Endothelial cell (in vitro differentiated cells): ENCODE measurements around the gene RIMBP2. TPM values are rescaled to one million over a fixed set of nuclear protein-coding genes. Genes with fewer than 3 reads are reported as not detected.
"Not testable (repeated sequence)": the region's sequence is repeated elsewhere in the genome, so short reads cannot be mapped to it uniquely, and the experiment has no call there.

Experiments used
- DNase-seq: peaks from one replicate; pipeline ENCODE4 v3.0.0; 2021; ENCODE audit warnings: low spot score
- H3K27ac Mint-ChIP-seq: one replicate; pipeline ENCODE4 v1.8.0; 2021; ENCODE audit warnings: mixed read lengths, inconsistent platforms; ENCODE audit not compliant: unreplicated experiment
- H3K27me3 Mint-ChIP-seq: one replicate; pipeline ENCODE4 v1.8.0; 2021; ENCODE audit warnings: mild to moderate bottlenecking, moderate library complexity, mixed read lengths, inconsistent platforms; ENCODE audit not compliant: unreplicated experiment
- H3K36me3 Mint-ChIP-seq: one replicate; pipeline ENCODE4 v1.8.0; 2021; ENCODE audit warnings: mild to moderate bottlenecking, low read depth, mixed read lengths, inconsistent platforms; ENCODE audit not compliant: unreplicated experiment
- H3K4me1 Mint-ChIP-seq: one replicate; pipeline ENCODE4 v1.8.0; 2021; ENCODE audit warnings: mild to moderate bottlenecking, mixed read lengths, inconsistent platforms; ENCODE audit not compliant: unreplicated experiment
- H3K4me3 Mint-ChIP-seq: one replicate; pipeline ENCODE4 v1.8.0; 2021; ENCODE audit warnings: mild to moderate bottlenecking, mixed read lengths, inconsistent platforms; ENCODE audit not compliant: unreplicated experiment
- H3K9me3 Mint-ChIP-seq: one replicate; pipeline ENCODE4 v1.8.0; 2021; ENCODE audit warnings: mixed read lengths, inconsistent platforms; ENCODE audit not compliant: unreplicated experiment
- CTCF ChIP-seq: fragments of 200-600 bp; sonication (generic); IDR thresholded peaks from one replicate; pipeline ENCODE4 v1.5.0; 2021; ENCODE audit warnings: antibody characterized with exemption; ENCODE audit not compliant: unreplicated experiment
- total RNA-seq: library from RNA; stranded (reverse); fragmentation: NEBNext Ultra II Directional; extraction: Animal tissue kit (Norgen Biotek cat#: 25700); gene quantifications from one replicate; pipeline ENCODE4 v1.2.1, GENCODE V29; 2021; ENCODE audit not compliant: unreplicated experiment

The RIMBP2 gene
- total RNA-seq, 1 donor from 2014 or later = 1.4 TPM

DNA sequence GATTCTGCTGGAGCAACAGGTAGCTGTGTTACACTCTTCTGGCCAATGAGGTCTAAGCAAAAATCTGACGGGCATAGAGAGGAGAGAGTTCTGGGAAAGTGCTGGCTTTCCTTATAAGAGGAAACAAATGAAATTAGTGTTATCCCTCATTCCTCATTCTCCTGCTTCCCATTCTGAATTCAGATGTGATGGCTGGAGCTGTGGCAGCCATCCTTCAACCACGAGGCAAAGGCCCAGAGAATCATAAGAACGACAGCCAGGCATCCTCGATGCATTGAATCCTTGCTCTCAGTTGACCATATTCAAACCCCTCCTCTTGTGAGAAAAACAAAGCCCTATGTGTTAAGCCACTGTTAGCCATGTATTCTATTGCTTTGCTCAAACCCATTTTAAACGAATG is 27.5 kb upstream of the RIMBP2 start:
- H3K9me3 Mint-ChIP-seq = peaks cover 20% of the 10 kb centered on the region
- TF ChIP-seq CTCF = no peak
- no peaks in the 10 kb centered on the region for H3K27me3 Mint-ChIP-seq
- H3K4me1 Mint-ChIP-seq = peaks cover 3% of the 10 kb centered on the region
- no peak for DNase-seq
- no peaks in the 10 kb centered on the region for H3K36me3 Mint-ChIP-seq
- no peak overlapping the region for H3K4me3 Mint-ChIP-seq
- H3K27ac Mint-ChIP-seq = no peak overlapping the region

GRCh38 chr12:130743176-130743575 is 27.1 kb upstream of the RIMBP2 start:
- Mint-ChIP-seq H3K4me3 (no peak overlapping the region), H3K4me1 (peaks cover 3% of the 10 kb centered on the region), H3K27me3 (no peaks in the 10 kb centered on the region), H3K9me3 (peaks cover 20% of the 10 kb centered on the region), H3K36me3 (no peaks in the 10 kb centered on the region), H3K27ac (no peak overlapping the region)
- no peak for DNase-seq
- TF ChIP-seq CTCF = no peak

DNA sequence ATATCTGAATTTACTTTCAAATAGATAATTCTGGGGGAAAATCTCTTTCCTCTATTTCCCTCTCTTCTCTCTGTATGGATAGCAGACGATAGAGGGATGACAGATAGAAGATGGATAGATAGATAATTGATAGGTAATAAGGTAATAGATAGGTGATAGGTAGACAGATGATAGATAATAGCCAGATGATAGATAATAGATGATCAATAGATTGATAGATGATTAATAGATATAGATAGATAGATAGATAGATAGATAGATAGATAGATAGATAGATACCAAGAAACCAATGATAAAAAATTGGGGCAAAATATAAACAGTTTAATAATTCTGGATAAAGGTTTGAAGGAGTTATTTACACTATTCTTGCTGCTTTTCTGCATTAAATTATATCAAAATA is 26.6 kb upstream of the RIMBP2 start:
- no peak for TF ChIP-seq CTCF
- Mint-ChIP-seq H3K4me3 (no peak overlapping the region), H3K27ac (no peak overlapping the region), H3K36me3 (no peaks in the 10 kb centered on the region), H3K4me1 (peaks cover under 1% of the 10 kb centered on the region), H3K9me3 (peaks cover 20% of the 10 kb centered on the region), H3K27me3 (no peaks in the 10 kb centered on the region)
- no peak for DNase-seq

- Mint-ChIP-seq H3K36me3 (no peaks in the 10 kb centered on the region), H3K27me3 (peaks cover 2% of the 10 kb centered on the region), H3K4me3 (no peak overlapping the region), H3K27ac (no peak overlapping the region), H3K9me3 (peaks cover 20% of the 10 kb centered on the region), H3K4me1 (no peaks in the 10 kb centered on the region)
- no peak for TF ChIP-seq CTCF
- no peak for DNase-seq
Measured at GRCh38 chr12:130742112-130742511, 26.0 kb upstream of the RIMBP2 start.

DNA sequence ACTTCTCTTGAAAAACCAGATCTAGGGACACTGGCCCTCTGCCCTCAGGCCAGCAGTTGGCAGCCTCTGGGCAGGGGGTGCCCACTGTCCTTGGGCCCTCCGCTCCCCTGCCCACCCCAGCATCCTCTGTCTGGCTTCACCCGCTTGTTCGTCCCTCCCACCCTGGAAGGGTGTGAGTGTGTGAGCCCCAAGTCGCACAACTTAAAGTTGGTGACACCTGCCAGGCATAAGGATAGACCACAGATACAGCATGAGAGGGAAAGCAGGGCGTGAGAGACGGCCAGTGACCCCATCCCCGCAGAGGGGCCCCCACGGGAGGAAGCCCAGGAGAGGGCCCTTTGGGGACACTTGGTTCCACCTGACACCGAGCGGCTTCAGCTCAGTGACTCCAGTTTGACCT is 23.5 kb upstream of the RIMBP2 start:
- no peak for TF ChIP-seq CTCF
- H3K4me1 Mint-ChIP-seq = no peaks in the 10 kb centered on the region
- no peaks in the 10 kb centered on the region for H3K36me3 Mint-ChIP-seq
- H3K27ac Mint-ChIP-seq = no peak overlapping the region
- H3K4me3 Mint-ChIP-seq = no peak overlapping the region
- no peak for DNase-seq
- H3K9me3 Mint-ChIP-seq = peaks cover 18% of the 10 kb centered on the region
- peaks cover 3% of the 10 kb centered on the region for H3K27me3 Mint-ChIP-seq

GRCh38 chr12:130738403-130738802 is 22.3 kb upstream of the RIMBP2 start:
- DNase-seq = not testable (repeated sequence)

More at GRCh38 chr12:130738403-130738802, 22.3 kb upstream of the RIMBP2 start:
- not testable (repeated sequence) for H3K4me1 Mint-ChIP-seq, H3K27me3 Mint-ChIP-seq, H3K27ac Mint-ChIP-seq, H3K36me3 Mint-ChIP-seq, H3K4me3 Mint-ChIP-seq, H3K9me3 Mint-ChIP-seq
